ENCODE results near the gene YPEL4.
"Not testable (repeated sequence)": the region's sequence is repeated elsewhere in the genome, so short reads cannot be mapped to it uniquely, and the experiment has no call there.

The YPEL4 gene, protein sequence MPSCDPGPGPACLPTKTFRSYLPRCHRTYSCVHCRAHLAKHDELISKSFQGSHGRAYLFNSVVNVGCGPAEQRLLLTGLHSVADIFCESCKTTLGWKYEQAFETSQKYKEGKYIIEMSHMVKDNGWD

DNA sequence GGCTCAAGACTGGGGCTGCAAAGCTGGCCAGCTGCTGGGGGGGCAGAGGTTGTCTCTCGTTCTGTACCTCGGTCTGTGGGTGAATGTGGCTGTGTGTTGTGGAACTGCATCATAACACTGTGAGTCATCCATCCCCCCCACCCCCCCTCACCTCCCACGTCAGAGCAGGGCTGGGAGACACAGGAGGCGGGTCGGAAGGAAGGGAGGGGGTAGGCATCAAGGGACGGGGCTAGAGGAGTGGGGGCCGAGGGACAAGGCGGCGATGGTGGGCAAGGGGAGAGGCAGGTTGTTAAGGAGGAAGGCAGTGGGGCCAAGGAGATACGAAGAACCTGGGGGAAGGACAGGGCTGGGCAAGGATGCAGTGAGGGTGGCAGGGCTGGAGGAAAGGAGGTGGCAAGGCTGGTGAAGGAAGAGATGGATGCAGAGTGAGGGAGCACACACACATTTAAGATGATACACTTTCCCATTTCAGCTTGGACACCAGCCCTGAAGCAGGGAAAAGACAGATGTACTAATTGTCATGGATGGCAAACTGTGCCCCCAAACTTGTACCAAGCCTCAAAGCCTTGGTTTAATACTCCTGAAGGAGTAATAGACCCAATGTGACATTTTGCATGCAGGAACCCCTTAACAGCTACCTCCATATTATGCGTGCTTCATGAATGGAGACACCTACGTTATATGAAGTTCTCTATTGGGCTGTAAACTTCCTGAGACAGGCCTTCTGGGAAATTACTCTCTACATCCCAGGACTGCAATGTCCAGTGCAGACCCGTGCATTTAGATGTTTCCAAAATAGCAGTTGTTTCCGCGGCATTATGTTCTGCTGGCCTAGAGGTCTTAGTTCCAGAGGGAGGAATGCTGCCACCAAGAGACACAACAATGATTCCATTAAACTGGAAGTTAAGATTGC lies at the start of gene YPEL4:
TSS of gene YPEL4 (minus strand) at position 87 of the 913 bp plus-strand sequence. CDS start 2,805 bp downstream, outside the sequence.
- DNase-seq, result peak; percentile 62

DNA sequence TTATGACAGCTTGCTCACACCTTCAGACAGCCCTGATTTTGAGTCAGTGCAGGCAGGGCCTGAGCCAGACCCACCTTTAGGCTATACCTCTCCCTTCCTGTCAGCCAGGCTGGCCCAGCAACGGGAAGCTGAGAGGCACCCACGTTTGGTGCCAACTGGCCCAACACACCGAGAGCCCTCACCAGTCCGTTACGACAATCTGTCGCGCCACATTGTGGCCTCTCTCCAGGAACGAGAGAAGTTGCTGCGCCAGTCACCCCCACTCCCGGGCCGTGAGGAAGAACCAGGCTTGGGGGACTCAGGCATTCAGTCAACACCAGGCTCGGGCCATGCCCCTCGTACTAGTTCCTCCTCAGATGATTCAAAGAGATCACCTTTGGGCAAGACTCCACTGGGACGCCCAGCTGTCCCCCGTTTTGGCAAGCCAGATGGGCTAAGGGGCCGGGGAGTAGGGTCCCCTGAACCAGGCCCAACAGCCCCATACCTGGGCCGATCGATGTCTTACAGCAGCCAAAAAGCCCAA lies 49.2 kb upstream of the YPEL4 start:
- DNase-seq, result no peak

- DNase-seq, result not testable (repeated sequence)
These were observed 40.8 kb upstream of the YPEL4 start for GRCh38 chr11:57690474-57690873.

- DNase-seq, result no peak
These were observed 31.5 kb upstream of the YPEL4 start for GRCh38 chr11:57681168-57681567.

- no peak for DNase-seq
These were observed 30.8 kb upstream of the YPEL4 start for GRCh38 chr11:57680552-57680874.

DNA sequence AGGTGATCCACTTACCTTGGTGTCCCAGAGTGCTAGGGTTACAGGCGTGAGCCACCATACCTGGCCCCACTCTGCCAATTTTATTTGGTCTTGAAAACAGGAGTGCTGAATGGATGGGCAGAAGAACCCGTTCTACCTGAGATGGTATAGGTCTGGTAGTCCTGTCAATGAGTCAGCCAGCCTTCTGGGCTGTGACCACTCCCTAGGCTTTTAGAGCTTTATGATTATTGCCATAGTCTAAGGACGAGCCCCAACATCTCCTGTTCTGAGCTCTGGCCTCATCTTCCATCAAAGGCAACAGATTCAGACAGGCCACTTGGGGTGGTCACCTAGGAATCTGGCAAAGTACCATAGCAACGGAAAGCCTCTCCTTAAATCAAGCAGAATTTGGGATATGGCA lies 29.7 kb upstream of the YPEL4 start:
- DNase-seq, result no peak

- no peak for DNase-seq
These were observed 25.6 kb upstream of the YPEL4 start for GRCh38 chr11:57675176-57675941.

DNA sequence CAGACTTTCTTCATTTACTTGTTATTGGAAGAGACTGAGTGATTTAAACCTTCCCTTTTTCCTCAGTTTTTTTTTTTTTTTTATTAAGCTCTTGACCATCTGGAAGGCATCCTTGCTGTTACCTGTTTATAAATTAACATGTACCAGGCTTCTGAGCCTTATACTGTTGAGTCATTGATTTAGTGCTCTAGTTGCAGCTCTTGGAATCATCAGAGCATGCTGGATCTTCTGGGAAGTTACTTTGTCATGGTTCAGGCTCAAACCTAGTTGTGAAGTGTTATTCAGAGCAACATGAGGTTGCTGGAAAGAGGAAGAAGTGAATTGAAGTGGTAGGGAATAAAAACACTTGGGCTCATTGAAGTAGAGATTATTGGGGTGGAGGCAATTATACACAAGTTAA lies 24.5 kb upstream of the YPEL4 start:
- no peak for DNase-seq

- no peak for DNase-seq
These were observed 18.7 kb upstream of the YPEL4 start for GRCh38 chr11:57668434-57668782.

GRCh38 chr11:57667736-57668433 lies 18.2 kb upstream of the YPEL4 start, which contains the start of gene ZDHHC5:
Gene ZDHHC5 (plus strand): TSS chr11:57668114. CDS start chr11:57673091, 4,977 bp downstream.
- peak; percentile 100 for DNase-seq

GRCh38 chr11:57667117-57667735 lies 17.5 kb upstream of the YPEL4 start:
- DNase-seq, result peak; percentile 91

GRCh38 chr11:57663975-57664374 lies 14.3 kb upstream of the YPEL4 start:
- no peak for DNase-seq

GRCh38 chr11:57662893-57663292 lies 13.2 kb upstream of the YPEL4 start:
- DNase-seq, result no peak

DNA sequence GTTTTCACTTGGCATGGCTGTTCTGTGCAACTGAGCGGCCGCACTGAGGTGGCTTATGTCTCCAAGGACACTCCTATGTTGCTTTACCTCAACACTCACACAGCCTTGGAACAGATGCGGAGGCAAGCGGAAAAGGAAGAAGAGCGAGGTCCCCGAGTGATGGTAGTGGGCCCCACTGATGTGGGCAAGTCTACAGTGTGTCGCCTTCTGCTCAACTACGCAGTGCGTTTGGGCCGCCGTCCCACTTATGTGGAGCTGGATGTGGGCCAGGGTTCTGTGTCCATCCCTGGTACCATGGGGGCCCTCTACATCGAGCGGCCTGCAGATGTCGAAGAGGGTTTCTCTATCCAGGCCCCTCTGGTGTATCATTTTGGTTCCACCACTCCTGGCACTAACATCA lies 10.0 kb upstream of the YPEL4 start:
- DNase-seq, result no peak

DNA sequence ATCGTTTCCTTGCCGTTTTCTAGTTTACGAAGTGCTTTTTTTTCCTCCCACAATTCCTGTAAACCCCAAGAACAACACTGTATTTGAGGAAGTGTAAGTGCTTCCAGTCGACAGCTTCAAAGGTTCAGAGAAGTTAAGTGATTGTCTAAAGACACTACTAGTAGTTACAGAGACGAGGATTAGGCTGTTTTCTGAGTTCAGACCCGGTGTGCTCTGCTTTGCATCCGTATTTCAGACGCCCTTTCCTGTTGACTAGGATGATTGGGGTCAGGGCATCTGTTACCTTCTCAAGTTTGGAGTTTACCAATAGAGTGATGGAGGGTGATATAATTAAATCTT lies 8.3 kb upstream of the YPEL4 start:
- no peak for DNase-seq

- peak; percentile 97 for DNase-seq
These were observed 7.7 kb upstream of the YPEL4 start, which contains the start of gene CLP1 for GRCh38 chr11:57657194-57658022. Gene CLP1 (plus strand): TSS chr11:57657762. CDS start chr11:57659477, 1,715 bp downstream.

GRCh38 chr11:57656885-57657193 lies 7.1 kb upstream of the YPEL4 start:
- DNase-seq, result no peak

GRCh38 chr11:57653163-57653562 lies 3.5 kb upstream of the YPEL4 start:
- DNase-seq, result no peak

DNA sequence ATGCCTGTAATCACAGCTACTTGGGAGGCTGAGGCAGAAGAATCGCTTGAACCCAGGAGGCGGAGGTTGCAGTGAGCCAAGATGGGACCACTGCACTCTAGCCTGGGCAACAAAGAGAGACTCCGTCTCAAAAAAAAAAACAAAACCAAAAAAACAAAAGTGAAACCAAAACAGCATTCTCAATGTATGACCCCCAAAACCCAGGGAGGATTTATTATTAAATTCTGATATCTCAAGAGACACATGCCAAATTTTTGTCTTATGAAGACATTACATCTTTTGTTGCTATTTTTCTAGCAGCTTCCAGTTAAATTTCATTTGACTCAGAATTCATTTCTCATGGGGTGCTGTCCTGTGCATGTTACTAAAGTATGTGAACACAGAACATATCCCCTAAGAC lies 3.0 kb upstream of the YPEL4 start:
- no peak for DNase-seq

GRCh38 chr11:57652230-57652629 lies 2.5 kb upstream of the YPEL4 start:
- not testable (repeated sequence) for DNase-seq

GRCh38 chr11:57651408-57651807 lies 1.7 kb upstream of the YPEL4 start:
- no peak for DNase-seq

DNA sequence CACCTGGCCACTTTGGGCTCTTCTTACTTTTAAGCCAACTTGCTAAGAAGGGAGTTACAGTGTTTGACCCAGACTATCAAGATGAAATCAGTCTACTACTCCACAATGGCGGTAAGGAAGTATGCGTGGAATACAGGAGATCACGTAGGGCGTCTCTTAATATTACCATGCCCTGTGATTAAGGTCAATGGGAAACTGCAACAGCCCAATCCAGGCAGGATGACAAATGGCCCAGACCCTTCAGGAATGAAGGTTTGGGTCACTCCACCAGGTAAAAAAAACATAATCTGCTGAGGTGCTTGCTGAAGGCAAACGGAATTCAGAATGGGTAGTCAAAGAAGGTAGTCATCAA lies 1.0 kb upstream of the YPEL4 start:
- DNase-seq, result no peak

All from activated CD4-positive, alpha-beta T cell treated with anti-CD3 and anti-CD28 coated beads for 1 hour (primary cell).